HTR-8/SVneo (cell line): Measurements from ENCODE around the gene FCN1.

ENCODE experiments used
- DNase-seq: peaks from one replicate; pipeline ENCODE4 v3.0.0; 2011; ENCODE audit warnings: low spot score, mixed read lengths; ENCODE audit not compliant: insufficient read length
- FAIRE-seq: peaks from 2 replicates; lab custom pipeline; 2011; peaks lifted over from hg19 to GRCh38; lab: Jason Lieb, UNC

Gene FCN1

DNA sequence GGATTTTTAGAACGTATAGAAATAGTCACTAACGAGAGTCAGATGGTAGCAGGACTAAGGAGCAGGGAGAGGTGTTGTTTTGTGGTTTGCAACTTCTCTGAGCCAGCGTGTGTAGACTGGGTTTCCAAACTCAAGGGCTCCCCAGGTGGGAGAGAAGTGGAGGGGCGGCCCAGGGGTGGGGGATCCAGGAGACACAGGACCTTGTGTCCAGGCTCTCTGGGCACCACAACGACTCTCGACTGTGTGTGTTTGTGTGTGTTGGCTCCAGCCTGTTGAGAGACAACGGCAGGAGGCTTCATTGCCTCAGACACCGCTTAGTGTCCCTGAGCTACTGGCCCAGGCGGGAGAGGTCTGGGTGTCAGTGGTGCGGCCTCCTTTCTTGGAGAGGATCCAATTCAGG is 934 bp upstream of the FCN1 start:
- DNase-seq: no peak
- no peak for FAIRE-seq

DNA sequence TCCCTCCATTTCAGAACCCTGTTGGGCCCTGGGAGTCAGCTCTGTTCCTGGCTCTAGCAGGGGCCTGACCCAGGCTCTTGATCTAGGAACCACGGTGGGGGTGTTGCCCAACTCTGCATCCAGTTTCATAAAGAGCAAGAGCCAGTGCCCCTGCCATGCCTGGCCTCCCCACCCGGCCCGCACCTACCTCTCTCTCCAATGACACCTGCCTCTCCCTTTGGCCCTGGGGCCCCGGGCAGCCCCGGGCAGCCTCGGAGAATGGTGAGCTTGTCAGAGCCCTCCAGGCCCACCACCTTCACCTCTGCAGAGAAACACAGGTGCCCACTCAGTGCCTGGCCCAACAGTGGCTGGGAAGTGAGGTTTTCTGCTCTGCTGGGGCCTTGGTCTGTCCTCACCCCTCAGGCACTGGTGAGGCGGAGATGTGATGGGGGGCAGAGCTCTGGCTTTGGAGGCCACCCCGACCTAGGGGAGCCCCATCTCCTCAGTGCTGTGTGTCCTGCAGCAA is 1.5 kb downstream of the FCN1 start:
- FAIRE-seq (no peak), DNase-seq (no peak)

DNA sequence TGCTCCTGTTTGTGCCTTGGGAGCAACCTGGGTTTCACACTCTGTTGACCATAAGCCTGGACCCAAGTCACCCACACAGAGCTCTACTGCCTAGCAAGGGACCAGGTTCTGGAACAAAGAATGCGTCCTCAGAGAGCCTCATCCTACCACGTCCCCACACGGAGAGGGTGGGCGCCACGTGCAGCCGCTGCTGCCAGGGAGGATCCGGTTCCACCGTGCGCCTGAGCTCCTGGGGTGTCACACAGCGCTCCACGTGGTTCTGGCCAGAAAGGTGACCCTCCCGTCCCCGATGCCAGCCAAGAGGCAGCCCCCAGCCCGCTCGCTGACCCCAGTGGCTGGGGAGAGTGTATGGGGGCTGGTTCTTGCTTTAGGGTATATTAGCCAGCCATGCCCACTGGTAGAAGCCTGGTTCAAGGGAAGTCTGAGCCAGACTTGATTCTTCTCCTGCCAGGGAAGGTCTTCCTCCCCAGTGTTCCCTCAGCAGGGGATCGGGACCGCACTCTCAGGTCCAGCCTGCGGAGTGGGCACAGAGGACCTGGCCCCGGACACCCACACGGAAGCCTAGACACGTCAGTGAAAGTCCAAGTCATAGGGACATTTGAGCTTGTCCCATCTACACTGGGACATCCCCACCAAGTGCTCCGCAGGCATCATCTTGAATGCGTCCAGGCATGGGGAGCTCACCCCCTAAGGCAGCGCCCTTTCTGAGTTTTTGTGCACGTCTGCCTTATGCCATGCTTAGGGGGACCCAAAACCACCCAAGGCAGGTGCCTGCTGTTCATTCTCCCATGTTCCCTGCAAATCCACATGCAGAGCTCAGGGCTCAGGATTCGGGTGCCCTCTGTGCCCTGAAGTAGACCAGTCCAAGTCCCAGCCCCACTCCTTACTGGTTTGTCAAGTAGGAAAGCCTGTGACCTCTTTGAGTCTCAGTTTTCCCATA is 2.4 kb downstream of the FCN1 start:
- FAIRE-seq (no peak), DNase-seq (no peak)

DNA sequence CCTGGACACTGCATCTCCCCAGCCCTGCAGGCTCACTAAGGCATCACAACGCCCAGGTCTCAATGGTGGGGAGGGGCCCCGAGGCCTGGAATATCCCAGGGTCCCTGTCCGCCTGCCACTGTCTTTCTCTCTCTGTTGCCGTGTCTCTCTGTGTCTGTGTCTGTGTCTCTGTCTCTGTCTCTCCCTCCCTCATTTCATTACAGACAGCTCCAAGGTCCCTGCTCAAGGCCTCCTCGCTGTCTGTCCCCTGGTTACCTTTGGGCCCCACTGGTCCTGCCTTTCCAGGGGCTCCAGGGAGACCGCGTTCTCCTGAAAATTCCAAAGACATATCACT is 3.2 kb downstream of the FCN1 start:
- FAIRE-seq: no peak

DNA sequence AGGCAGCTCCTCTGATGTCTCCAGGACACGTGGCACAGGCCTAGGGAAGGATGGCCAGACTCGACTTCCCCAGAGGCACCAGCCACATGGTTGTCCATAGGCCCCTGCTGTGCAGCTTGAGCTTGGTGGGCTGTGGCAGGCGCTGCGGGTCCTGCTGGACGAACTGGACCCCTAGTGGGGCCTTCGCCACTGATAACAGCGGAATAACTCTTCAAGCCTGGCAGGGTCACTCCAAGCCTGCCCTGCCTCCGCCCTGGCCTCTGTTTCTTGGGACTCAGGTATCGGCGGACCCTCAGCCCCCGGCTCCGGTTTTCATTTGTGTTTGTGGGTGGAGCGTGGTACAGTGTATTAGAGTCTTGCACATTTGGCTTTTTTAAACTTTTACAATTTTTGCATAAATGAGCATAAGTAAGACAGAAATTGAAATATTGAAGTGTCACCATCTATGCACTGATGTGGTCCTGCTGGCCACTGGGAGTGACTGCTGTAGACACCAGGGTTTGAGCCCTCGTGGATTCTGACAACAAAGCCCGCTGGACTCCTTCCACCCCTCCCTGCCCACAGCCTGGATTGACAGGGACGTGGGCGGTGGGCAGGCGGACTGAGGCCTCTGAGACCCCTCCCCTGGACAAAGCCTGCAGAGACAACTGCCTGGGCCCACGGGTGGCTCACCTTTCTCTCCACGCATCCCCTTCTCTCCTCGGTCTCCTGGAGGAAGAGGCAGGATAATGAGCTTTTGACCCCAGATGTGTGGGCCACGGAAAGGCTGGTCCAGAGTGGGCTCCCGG is 3.8 kb downstream of the FCN1 start:
- no peak for FAIRE-seq
- DNase-seq: no peak

More for the DNA sequence above, 3.2 kb downstream of the FCN1 start:
- DNase-seq: no peak

DNA sequence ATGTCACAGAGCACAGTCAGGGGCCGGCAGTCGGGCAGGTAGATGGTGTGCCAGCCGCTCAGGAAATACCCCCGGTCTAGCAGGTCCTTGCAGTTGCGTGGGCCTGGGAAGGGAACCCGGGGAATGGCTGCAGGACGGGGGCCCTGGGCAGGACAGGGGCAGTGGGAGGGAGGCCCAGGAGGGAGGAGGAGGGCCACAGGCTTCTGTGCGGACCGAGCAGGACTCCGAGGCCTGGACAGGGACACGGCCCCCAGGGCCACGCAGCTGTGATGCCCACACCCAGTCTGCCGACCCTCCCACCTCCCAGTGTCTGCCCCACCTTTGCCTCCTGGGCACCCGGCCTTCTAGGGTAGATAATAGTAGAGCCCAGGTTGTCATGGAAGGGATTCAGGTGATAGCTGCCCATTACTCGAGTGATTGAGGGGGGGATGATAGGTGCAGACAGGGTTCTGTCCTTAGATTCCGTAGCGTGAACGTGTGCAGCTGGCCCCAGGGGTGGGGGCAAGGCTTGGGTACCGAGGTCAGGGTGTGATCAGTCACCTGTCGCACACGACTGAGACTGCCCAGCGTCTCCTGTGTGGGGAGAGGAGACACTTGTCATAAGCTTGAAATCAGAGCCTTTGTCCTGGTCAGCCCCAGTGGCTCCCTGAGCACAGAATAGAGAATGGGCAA is 4.5 kb downstream of the FCN1 start:
- FAIRE-seq: no peak

DNA sequence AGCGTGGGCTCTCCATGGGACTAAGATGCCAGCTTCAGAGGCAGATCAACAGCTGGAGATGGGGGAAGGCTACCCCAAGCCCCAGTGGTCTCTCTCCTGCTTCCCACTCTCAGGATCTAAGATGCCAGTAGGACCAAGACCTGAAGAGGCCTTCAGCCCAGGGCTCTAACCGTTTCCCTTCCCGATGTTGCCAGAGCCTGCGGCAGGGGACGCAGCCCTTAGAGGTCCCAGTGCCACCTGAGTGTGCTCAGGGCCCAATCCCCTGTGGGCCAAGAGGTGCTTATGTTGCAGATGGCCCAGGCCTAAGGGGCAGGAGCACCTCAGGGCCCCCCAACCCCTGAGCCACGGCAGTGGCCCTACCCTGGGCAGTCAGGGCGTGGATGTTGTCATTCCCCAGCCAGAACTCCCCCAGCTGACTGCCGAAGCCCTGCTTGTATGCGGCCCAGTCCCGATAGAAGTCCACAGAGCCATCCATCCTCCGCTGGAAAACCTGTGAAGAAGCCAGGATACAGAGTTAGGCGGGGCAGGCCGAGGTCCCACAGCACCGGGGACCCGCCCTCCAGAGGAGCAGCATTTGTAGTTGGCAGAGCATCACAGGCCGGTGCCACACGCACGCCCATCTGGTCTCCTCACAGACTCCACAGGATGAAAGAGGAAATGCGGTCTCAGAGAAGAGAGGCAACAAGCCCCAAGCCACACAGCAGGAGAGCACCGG is 5.4 kb downstream of the FCN1 start:
- FAIRE-seq: no peak
- DNase-seq: no peak

More for the DNA sequence above, 4.5 kb downstream of the FCN1 start:
- DNase-seq: no peak

DNA sequence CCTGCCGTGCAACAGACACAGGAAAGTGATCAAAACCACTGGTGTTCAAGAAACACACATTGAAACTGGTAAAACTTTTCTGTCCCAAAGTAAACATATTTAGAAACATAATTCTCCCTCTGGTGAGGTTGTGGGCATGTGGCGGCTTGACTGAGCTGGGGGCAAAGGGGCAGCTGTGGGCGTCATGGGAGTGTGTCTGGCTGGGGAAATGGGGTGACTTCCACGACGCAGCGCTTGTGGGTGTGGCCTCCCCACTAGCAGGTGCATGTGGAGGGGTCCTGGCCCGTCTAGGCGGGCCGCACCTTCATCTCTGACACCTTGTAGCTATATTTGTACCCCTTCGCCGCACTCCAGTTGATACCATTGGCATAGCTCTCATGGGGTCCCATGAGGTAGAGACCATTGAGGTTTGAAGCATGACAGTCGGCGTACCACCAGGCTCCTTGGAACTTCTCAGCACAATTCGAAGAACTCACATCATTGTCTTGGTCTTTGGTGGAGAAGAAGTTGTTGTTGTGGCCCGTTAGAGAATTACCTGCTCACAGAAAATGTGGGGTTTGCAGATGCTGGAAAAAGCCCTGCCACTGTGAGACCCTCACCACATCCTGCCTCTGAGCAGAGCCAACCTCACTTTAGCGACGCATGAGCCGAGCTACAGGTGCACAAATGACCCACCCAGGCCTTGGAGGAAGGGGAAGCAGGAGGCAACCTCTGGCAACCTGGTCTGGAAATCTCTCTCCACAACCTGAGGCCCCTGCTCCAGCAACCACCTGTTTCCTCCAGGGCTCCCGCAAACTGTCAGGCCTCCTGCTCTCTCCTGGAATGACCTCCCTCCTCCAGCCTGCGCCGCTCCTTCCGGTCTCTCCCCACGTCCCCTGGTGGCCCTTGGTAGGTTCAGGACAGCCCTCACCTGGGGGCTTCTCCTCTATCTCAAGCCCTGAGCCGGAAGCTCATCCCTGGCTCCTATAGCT is 7.9 kb downstream of the FCN1 start:
- FAIRE-seq: no peak
- DNase-seq: no peak

DNA sequence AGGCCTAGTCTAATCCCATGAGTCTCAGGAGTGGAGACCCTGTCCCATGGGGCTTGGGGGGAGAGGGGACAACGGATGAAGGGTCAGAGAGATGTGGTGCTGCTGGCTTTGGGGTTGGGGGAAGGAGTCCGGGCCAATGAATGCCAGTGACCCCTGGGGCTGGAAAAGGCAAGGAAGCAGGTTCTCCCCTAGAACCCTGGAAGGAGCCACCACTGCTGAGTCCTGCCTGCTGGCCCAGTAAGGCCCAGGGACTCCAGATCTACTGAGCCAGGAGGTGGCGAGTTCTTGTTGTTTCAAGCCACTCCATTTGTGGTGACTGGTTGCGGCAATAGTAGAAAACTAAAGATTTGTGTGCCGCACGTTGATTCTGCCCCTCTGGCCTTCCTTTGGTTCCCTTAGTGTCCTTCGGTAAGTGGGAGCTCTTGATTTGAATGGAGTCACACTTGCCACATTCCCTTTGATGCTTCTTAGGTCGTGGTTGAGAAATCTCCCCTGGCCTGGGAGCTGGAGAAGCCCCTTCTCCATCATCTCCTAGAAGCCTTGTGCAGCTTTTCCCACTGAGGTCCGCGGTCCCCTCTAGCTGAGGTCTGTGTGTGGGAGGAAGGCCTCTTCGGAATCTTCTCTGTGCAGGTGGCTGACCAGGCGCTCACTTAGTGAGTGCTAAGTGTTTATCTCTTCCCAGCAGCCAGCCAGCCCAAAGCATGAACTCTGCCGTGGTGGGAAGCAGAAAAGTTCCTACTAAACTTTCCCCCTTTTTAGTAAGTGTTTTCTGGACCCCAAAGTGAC is 9.0 kb downstream of the FCN1 start:
- no peak for FAIRE-seq

DNA sequence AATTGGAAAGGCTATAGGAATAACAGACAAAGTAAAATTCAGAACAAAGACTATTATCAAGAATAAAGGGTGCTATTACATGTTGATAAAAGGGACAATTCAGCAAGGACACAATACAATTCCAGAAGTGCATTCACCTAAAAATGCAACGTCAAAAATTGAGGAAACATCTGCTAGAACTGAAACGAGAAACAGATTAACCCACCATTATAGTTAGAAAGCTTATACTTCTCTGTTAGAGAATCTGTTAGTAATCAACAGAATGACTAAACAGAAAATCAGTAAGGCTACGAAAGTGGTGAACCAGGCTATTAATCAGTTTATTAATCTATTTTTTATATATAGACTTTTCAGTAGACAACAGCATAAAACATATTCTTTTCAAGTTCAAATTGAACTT is 14.8 kb downstream of the FCN1 start:
- FAIRE-seq (no peak), DNase-seq (no peak)

More for the DNA sequence above, 9.0 kb downstream of the FCN1 start:
- DNase-seq: no peak

DNA sequence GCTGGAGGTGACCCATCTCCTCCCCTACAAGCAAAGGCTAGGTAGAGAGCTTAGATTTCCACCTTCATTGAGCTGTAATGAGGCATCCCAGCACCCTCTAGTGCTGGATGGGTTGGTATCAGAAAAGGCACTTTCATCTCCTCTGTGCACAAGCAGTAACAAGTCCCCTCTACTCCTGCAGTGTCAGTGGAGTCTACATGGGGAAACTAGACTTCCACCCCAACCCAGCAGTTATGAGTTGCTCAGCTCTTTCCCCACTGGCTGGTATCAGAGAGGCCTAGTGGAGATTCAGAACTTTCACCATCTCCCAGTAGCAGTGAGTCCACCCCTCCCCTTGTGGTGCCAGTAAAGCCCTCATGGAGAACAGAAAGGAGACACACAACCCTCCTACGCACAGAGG is 17.9 kb downstream of the FCN1 start:
- DNase-seq (no peak), FAIRE-seq (no peak)

DNA sequence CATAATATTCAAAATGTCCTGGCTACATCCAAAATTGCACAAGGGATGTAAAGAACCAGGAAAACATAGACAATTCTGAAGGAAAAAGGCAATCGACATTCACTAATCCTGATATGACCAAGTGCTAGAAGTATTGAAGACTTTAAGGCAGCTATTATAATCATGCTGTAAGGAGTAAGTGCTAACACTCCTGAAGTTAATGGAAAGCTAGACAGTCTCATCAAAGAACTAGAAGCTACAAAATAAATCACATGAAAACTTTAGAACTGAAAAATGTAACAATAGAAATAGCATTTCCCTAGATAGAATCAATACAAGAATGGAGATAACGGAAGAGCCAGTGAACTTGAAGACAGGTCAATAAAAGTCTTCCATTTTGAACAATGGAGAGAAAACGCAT is 18.5 kb downstream of the FCN1 start:
- FAIRE-seq: no peak
- no peak for DNase-seq

DNA sequence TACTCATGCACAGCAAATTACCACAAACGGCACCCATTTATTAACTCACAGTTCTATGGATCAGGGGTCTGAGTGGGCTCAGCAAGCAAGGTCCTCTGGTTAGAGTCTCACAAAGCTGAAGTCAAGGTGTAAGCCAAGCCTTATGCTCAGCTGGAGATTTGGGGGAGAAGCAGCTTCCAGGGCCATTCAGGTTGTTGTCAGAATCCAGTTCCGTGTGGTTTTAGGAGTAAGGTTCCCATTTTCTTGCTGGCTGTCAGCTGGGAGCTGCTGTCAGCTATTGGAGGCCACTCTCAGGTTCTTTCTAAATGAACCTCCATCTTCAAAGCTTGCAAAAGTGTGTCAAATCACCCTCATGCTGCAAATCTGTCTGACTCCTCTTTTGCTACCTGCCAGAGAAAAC is 19.4 kb downstream of the FCN1 start:
- DNase-seq (no peak), FAIRE-seq (no peak)

DNA sequence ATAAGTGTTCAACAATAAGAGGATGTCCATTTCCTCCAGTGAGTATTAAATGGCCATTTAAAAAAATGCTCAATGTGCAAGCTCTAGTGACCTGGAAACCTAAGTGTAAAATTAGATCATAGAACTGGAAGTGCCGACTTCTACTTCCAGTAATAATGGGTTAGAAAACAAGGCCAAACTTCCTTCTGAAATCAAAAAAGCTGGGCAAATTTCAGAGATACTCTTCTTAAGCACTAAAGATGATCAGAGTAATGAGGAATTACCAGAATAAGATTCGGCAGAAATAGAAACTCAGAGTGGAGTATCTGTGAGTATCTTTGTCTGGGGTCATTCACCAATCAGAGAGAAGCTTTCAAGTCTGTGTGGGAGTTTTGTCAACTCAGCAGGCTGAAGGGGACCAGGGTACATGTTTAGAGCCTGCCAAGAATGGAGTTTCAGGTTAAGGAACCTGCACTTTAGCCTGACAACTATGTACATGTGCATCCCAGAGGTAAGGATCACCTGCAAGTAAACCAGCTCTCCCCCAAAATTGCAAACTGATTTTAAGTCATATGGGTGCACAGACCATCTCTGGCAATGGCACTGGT is 20.0 kb downstream of the FCN1 start:
- FAIRE-seq (no peak), DNase-seq (no peak)

DNA sequence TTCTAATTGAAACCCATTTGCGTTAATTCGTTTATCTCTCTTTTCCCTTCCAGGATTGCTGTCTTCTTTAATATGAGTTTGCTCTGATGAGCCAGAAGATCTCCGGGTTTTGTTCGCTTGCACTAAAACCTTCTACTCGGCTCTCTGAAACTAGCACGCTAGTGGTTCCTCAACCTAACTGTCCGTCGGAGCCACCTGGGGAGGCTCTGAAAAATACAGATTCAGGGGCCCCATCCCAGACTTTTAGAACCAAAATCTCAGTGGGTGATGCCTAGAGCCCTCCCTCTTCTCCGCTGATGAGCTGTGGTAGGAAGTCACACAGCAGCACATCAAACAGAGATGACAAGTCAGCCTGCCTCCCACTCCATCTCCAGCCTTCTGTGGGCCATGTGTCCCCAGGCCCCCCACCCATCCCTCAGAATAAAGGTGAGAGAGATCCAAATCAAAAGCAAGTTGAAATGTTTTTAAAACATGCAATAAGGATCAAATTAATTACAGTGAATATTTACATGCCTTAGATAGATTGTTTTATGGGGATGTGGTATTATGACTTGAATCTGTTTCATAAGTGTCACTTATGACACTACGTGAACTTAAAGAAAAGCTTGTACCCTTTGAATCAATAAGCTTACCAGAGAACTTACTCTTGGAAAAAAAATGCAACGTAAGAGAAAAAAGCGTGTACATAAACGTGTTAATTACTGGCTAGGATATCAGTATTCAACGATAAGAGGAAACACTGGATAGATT is 20.7 kb downstream of the FCN1 start:
- FAIRE-seq: no peak
- DNase-seq: no peak

DNA sequence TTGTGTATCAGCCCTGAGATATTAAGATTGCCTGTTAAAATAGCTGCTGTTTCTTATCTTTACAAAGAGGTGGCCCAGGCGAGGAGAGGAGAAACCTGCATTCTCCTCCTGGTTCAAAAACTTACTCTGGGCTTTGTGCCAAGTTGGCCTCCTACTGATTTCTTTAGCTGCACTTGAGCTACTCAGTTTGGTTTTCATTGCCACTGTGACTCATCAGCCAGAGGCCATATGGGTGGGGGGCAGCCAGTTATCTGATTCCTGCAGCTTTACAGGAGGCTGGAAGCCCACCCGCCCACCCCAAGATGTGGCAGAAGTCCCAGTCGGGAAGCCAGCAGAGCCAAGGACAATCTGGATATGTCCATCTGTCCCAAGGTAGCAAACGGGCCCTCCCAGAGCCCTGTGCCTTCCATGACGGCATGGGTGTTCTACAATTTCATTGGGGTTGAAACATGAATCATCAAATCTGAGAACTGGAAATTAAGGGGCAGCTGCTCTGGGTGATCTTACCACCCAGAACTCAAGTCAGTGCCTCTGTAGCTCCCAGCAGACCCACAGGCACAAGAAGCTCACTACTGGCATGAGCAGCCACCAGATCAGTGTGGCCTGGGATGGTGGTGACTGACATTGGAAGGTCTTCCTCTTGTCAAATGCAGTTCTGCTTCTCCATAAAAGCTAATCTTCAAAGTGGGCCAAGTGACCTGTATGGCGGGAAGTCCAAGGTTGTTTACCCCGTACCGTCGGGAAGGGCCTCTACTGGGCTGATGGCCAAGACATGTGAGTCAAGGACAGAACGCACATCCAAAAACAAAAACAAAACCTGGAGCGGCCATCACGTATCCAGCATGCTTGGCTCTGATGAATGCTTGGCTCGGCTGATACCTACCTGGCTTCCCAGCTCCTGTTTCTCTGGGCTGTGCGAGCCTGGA is 21.5 kb downstream of the FCN1 start:
- no peak for FAIRE-seq
- peak; percentile 74 for DNase-seq
